ENCODE measurements around the gene CATSPERD. TPM values are rescaled to one million over a fixed set of nuclear protein-coding genes. Genes with fewer than 3 reads are reported as not detected.

CATSPERD gene
- total RNA-seq, 2 experiments from 2014 or later = not detected

DNA sequence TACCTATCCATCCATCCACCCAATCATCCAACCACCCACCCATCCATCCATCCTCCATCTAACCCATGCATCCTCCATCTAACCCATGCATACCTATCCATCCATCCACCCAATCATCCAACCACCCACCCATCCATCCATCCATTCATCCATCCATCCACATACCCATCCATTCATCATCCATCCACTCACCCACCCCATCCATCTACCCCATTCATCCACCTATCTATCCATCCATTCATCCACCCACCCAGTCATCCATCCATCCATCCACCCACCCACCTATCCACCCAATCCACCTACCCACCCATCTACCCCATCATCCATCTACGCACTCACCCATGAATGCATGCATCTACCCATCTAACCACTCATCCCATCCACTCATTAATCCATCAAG lies 46.7 kb upstream of the CATSPERD start:
- DNase-seq (no peak), ATAC-seq (ENCODE audit: poor library complexity) (no peak)
- H3K36me3 Mint-ChIP-seq (ENCODE audit: low read depth) = peaks cover 6% of the 10 kb centered on the region
- TF ChIP-seq, protein P1, sequence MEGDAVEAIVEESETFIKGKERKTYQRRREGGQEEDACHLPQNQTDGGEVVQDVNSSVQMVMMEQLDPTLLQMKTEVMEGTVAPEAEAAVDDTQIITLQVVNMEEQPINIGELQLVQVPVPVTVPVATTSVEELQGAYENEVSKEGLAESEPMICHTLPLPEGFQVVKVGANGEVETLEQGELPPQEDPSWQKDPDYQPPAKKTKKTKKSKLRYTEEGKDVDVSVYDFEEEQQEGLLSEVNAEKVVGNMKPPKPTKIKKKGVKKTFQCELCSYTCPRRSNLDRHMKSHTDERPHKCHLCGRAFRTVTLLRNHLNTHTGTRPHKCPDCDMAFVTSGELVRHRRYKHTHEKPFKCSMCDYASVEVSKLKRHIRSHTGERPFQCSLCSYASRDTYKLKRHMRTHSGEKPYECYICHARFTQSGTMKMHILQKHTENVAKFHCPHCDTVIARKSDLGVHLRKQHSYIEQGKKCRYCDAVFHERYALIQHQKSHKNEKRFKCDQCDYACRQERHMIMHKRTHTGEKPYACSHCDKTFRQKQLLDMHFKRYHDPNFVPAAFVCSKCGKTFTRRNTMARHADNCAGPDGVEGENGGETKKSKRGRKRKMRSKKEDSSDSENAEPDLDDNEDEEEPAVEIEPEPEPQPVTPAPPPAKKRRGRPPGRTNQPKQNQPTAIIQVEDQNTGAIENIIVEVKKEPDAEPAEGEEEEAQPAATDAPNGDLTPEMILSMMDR (IDR thresholded peaks at IDR 0.05) = no peak
- ChIA-PET CTCF (no interaction called here), POLR2A (no interaction called here)
- Histone ChIP-seq H3K4me3 (ENCODE audit: low read length) (no peak overlapping the region), H3K27ac (ENCODE audit: low read depth in 1 of 2, low read length in 2 of 2) (no peak overlapping the region), H3K4me1 (ENCODE audit: insufficient read depth, low read length) (no peaks in the 10 kb centered on the region), H3K36me3 (ENCODE audit: insufficient read depth, low read length) (peaks cover 18% of the 10 kb centered on the region), H3K9me3 (ENCODE audit: control insufficient read depth in 1 of 2, insufficient read depth in 1 of 2, low read length in 2 of 2) (no peaks in the 10 kb centered on the region), H3K27me3 (ENCODE audit: control insufficient read depth in 1 of 2, insufficient read depth in 2 of 2, low read length in 2 of 2) (no peaks in the 10 kb centered on the region)
- H3K27ac Mint-ChIP-seq = no peak overlapping the region
- intact Hi-C loops (cut with DNase I, micrococcal nuclease) = no loop called here
- H3K27me3 Mint-ChIP-seq = no peaks in the 10 kb centered on the region
- H3K4me3 Mint-ChIP-seq = no peak overlapping the region
- no peaks in the 10 kb centered on the region for H3K4me1 Mint-ChIP-seq (ENCODE audit: low read depth)
- no peaks in the 10 kb centered on the region for H3K9me3 Mint-ChIP-seq

DNA sequence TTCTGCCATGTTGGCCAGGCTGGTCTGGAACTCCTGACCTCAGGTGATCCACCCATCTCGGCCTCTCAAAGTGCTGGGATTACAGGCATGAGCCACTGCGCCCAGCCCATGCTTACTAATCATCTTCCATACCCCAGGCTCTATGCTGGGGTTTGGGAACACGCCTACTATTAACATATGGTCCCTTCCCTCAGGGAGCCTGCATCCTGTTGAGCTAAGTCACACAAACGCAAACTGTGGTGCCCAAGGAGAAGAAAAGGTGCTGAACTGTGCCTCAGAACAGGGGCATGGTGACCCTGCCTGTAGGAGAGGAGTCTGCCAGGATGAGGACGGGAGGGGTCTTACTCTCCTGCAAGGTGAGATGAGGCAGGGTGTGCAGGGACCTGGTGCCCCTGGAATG lies 45.7 kb upstream of the CATSPERD start:
- intact Hi-C loops (cut with DNase I, micrococcal nuclease) = no loop called here
- Histone ChIP-seq H3K27ac (ENCODE audit: low read depth in 1 of 2, low read length in 2 of 2) (no peak overlapping the region), H3K4me1 (ENCODE audit: insufficient read depth, low read length) (peaks cover 9% of the 10 kb centered on the region), H3K36me3 (ENCODE audit: insufficient read depth, low read length) (peaks cover 8% of the 10 kb centered on the region), H3K27me3 (ENCODE audit: control insufficient read depth in 1 of 2, insufficient read depth in 2 of 2, low read length in 2 of 2) (no peaks in the 10 kb centered on the region), H3K4me3 (ENCODE audit: low read length) (no peak overlapping the region), H3K9me3 (ENCODE audit: control insufficient read depth in 1 of 2, insufficient read depth in 1 of 2, low read length in 2 of 2) (no peaks in the 10 kb centered on the region)
- H3K27ac Mint-ChIP-seq = no peak overlapping the region
- ATAC-seq (ENCODE audit: poor library complexity) (no peak), DNase-seq (no peak)
- ChIA-PET CTCF (no interaction called here), POLR2A (interaction anchor here (2.5 kb wide), 1 partner anchor 52 kb away, joined by 12 read pairs; the partner anchor contains the start of genes SAFB and SAFB2)
- no peaks in the 10 kb centered on the region for H3K9me3 Mint-ChIP-seq
- TF ChIP-seq, protein P1 (IDR thresholded peaks at IDR 0.05) = no peak
- H3K36me3 Mint-ChIP-seq (ENCODE audit: low read depth) = no peaks in the 10 kb centered on the region
- H3K27me3 Mint-ChIP-seq = no peaks in the 10 kb centered on the region
- H3K4me1 Mint-ChIP-seq (ENCODE audit: low read depth) = peaks cover 7% of the 10 kb centered on the region
- no peak overlapping the region for H3K4me3 Mint-ChIP-seq

DNA sequence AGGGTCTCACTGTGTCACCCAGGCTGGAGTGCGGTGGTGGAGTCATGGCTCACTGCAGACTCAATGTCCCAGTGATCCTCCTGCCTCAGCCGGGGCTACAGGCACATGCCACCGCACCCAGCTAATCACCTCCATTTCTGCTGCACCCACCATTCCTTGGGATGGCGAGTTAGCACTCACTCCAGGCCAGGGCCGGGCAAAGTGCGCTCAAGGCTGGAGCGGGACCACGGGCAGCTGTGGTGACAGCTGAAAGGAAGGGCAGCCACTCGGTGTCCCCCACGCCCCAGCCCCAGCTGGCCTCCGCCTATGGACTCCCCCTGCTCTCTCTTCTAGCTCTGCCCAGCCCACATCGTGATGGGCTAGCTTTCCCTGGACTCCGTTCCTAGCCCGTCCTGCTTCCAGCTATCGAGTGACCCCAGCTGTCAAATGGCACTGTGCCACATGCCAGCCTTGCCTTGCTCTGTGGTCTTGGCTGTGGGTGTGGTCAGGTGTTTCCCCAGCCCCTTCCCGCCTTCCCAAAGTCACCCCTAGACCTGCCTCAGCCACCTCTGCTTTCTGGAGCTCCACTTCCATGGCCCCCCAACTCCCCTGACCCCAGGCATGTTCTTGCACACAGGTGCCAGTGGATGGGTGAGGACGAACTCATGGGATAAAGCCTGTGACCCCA lies 44.2 kb upstream of the CATSPERD start:
- Mint-ChIP-seq H3K36me3 (ENCODE audit: low read depth) (peaks cover 10% of the 10 kb centered on the region), H3K9me3 (no peaks in the 10 kb centered on the region), H3K27me3 (no peaks in the 10 kb centered on the region), H3K27ac (no peak overlapping the region), H3K4me1 (ENCODE audit: low read depth) (peaks cover 18% of the 10 kb centered on the region), H3K4me3 (peak overlapping the region; percentile 4)
- no peak for ATAC-seq (ENCODE audit: poor library complexity)
- Histone ChIP-seq H3K4me1 (ENCODE audit: insufficient read depth, low read length) (peaks cover 19% of the 10 kb centered on the region), H3K9me3 (ENCODE audit: control insufficient read depth in 1 of 2, insufficient read depth in 1 of 2, low read length in 2 of 2) (no peaks in the 10 kb centered on the region), H3K27ac (ENCODE audit: low read depth in 1 of 2, low read length in 2 of 2) (no peak overlapping the region), H3K4me3 (ENCODE audit: low read length) (no peak overlapping the region), H3K27me3 (ENCODE audit: control insufficient read depth in 1 of 2, insufficient read depth in 2 of 2, low read length in 2 of 2) (no peaks in the 10 kb centered on the region), H3K36me3 (ENCODE audit: insufficient read depth, low read length) (peaks cover 3% of the 10 kb centered on the region)
- intact Hi-C loops (cut with DNase I, micrococcal nuclease) = no loop called here
- TF ChIP-seq, protein P1 (IDR thresholded peaks at IDR 0.05) = no peak
- peak in 1 of 14 experiments; percentile 35 for DNase-seq
- ChIA-PET CTCF (interaction anchor here (1.4 kb wide), 1 partner anchor 11 kb away, joined by 3 read pairs; no protein-coding TSS in a partner anchor), POLR2A (interaction anchor here (1.3 to 2.5 kb wide), 3 partner anchors 14 to 53 kb away, joined by 3 to 12 read pairs (median 6); partner anchors contain the start of genes CATSPERD, LONP1, RPL36 and SAFB)

All from CD4-positive, alpha-beta T cell (primary cell).